ENCODE data around the gene ZMIZ1. TPM values are rescaled to one million over a fixed set of nuclear protein-coding genes. Genes with fewer than 3 reads are reported as not detected.
A peak's percentile ranks its signal among the peaks of the same experiment; 100 is the strongest.

The ZMIZ1 gene
- total and polyA plus RNA-seq, 7 experiments from 2014 or later: 1.8 to 57.2 (median 14.2) TPM

GRCh38 chr10:79054203-79055099 is 14.3 kb upstream of the ZMIZ1 start:
- peaks cover 0 to 4% (median 0%) of the 10 kb centered on the region in 5 donors for H3K27me3 Mint-ChIP-seq
- intact Hi-C loops (cut with micrococcal nuclease): no loop called here
- Histone ChIP-seq H3K4me1 (ENCODE audit: control insufficient read depth in 2 of 2, insufficient read depth in 2 of 2, low read length in 2 of 2) (peaks cover 0 to 12% of the 10 kb centered on the region in 2 donors), H3K9me3 (ENCODE audit: control insufficient read depth in 2 of 3, low read length in 3 of 3) (no peaks in the 10 kb centered on the region), H3K27me3 (ENCODE audit: control insufficient read depth in 2 of 2, insufficient read depth in 2 of 2, low read length in 2 of 2) (no peaks in the 10 kb centered on the region), H3K27ac (ENCODE audit: low read depth, low read length) (no peak overlapping the region), H3K4me3 (ENCODE audit: low read length) (no peak overlapping the region), H3K36me3 (ENCODE audit: control insufficient read depth in 2 of 3, insufficient read depth in 3 of 3, low read length in 3 of 3) (no peaks in the 10 kb centered on the region)
- no peaks in the 10 kb centered on the region for H3K36me3 Mint-ChIP-seq
- POLR2A ChIA-PET: no interaction called here
- H3K4me1 Mint-ChIP-seq: peaks cover 12 to 36% (median 29%) of the 10 kb centered on the region in 7 donors
- no peak for DNase-seq
- CTCF ChIA-PET: no interaction called here
- ATAC-seq: no peak
- H3K27ac Mint-ChIP-seq: no peak overlapping the region
- H3K4me3 Mint-ChIP-seq: no peak overlapping the region
- H3K9me3 Mint-ChIP-seq: no peaks in the 10 kb centered on the region

DNA sequence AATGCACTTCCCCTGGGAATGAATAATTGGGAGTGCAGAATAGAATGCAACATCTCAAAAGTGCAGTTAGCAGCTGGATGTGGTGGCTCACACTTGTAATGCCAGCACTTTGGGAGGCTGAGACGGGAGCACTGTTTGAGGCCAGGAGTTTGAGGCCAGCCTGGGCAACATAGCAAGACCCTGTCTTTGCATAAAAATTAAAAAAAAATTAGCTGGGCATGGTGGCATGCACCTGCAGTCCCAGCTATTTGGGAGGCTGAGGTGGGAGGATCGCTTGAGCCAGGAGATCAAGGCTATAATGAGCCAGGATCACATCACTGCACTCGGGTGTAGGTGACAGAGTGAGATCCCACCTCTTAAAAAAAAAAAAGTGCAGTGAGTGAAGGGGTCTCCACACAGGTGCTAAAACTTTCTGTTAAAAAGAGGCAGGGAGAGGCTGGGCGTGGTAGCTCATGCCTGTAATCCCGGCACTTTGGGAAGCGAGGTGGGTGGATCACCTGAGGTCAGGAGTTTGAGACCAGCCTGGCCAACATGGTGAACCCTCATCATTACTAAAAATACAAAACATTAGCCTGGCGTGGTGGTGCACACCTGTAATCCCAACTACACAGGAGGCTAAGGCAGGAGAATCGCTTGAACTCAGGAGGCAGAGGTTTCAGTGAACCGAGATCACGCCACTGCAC is 13.5 kb upstream of the ZMIZ1 start:
- ChIA-PET POLR2A (no interaction called here), CTCF (interaction anchor here (0.6 kb wide), 1 partner anchor 189 kb away, joined by 3 read pairs; no protein-coding TSS in a partner anchor)
- Histone ChIP-seq H3K9me3 (ENCODE audit: control insufficient read depth in 2 of 3, low read length in 3 of 3) (no peaks in the 10 kb centered on the region), H3K4me3 (ENCODE audit: low read length) (no peak overlapping the region), H3K27ac (ENCODE audit: low read depth, low read length) (no peak overlapping the region), H3K4me1 (ENCODE audit: control insufficient read depth in 2 of 2, insufficient read depth in 2 of 2, low read length in 2 of 2) (peaks cover 0 to 11% of the 10 kb centered on the region in 2 donors), H3K27me3 (ENCODE audit: control insufficient read depth in 2 of 2, insufficient read depth in 2 of 2, low read length in 2 of 2) (no peaks in the 10 kb centered on the region), H3K36me3 (ENCODE audit: control insufficient read depth in 2 of 3, insufficient read depth in 3 of 3, low read length in 3 of 3) (no peaks in the 10 kb centered on the region)
- H3K27me3 Mint-ChIP-seq: peaks cover 0 to 5% (median 0%) of the 10 kb centered on the region in 5 donors
- H3K9me3 Mint-ChIP-seq: no peaks in the 10 kb centered on the region
- H3K36me3 Mint-ChIP-seq: no peaks in the 10 kb centered on the region
- no peak overlapping the region for H3K4me3 Mint-ChIP-seq
- intact Hi-C loops (cut with micrococcal nuclease): no loop called here
- peaks cover 5 to 28% (median 23%) of the 10 kb centered on the region in 7 donors for H3K4me1 Mint-ChIP-seq
- no peak for ATAC-seq
- no peak for DNase-seq
- H3K27ac Mint-ChIP-seq: peak overlapping the region in 2 of 9 donors; percentile 5 to 46

- Mint-ChIP-seq H3K27me3 (peaks cover 0 to 10% (median 0%) of the 10 kb centered on the region in 5 donors), H3K4me1 (peaks cover 5 to 24% (median 17%) of the 10 kb centered on the region in 7 donors), H3K27ac (peak overlapping the region in 2 of 9 donors; percentile 5 to 7), H3K9me3 (no peaks in the 10 kb centered on the region), H3K36me3 (no peaks in the 10 kb centered on the region), H3K4me3 (no peak overlapping the region)
- Histone ChIP-seq H3K9me3 (ENCODE audit: control insufficient read depth in 2 of 3, low read length in 3 of 3) (no peaks in the 10 kb centered on the region), H3K4me1 (ENCODE audit: control insufficient read depth in 2 of 2, insufficient read depth in 2 of 2, low read length in 2 of 2) (peaks cover 0 to 6% of the 10 kb centered on the region in 2 donors), H3K27me3 (ENCODE audit: control insufficient read depth in 2 of 2, insufficient read depth in 2 of 2, low read length in 2 of 2) (no peaks in the 10 kb centered on the region), H3K36me3 (ENCODE audit: control insufficient read depth in 2 of 3, insufficient read depth in 3 of 3, low read length in 3 of 3) (no peaks in the 10 kb centered on the region), H3K27ac (ENCODE audit: low read depth, low read length) (no peak overlapping the region), H3K4me3 (ENCODE audit: low read length) (no peak overlapping the region)
- intact Hi-C loops (cut with micrococcal nuclease): no loop called here
- no peak for DNase-seq
- no peak for ATAC-seq
- ChIA-PET CTCF (interaction anchor here (0.6 kb wide), 1 partner anchor 189 kb away, joined by 3 read pairs; no protein-coding TSS in a partner anchor), POLR2A (no interaction called here)
These were observed 12.9 kb upstream of the ZMIZ1 start for GRCh38 chr10:79055892-79056291.

- ATAC-seq: no peak
- no peaks in the 10 kb centered on the region for H3K27me3 ChIP-seq (ENCODE audit: control insufficient read depth in 2 of 2, insufficient read depth in 2 of 2, low read length in 2 of 2)
- H3K4me1 Mint-ChIP-seq: peaks cover 5 to 19% (median 12%) of the 10 kb centered on the region in 7 donors
- no peaks in the 10 kb centered on the region for H3K36me3 ChIP-seq (ENCODE audit: control insufficient read depth in 2 of 3, insufficient read depth in 3 of 3, low read length in 3 of 3)
- no peak overlapping the region for H3K27ac ChIP-seq (ENCODE audit: low read depth, low read length)
- no peaks in the 10 kb centered on the region for H3K9me3 Mint-ChIP-seq
- DNase-seq: no peak
- no peak overlapping the region for H3K27ac Mint-ChIP-seq
- H3K4me3 ChIP-seq (ENCODE audit: low read length): no peak overlapping the region
- ChIA-PET CTCF (no interaction called here), POLR2A (no interaction called here)
- H3K4me1 ChIP-seq (ENCODE audit: control insufficient read depth in 2 of 2, insufficient read depth in 2 of 2, low read length in 2 of 2): peaks cover 0 to 6% of the 10 kb centered on the region in 2 donors
- no peak overlapping the region for H3K4me3 Mint-ChIP-seq
- H3K9me3 ChIP-seq (ENCODE audit: control insufficient read depth in 2 of 3, low read length in 3 of 3): no peaks in the 10 kb centered on the region
- intact Hi-C loops (cut with micrococcal nuclease): no loop called here
- peaks cover 0 to 15% (median 0%) of the 10 kb centered on the region in 5 donors for H3K27me3 Mint-ChIP-seq
- no peaks in the 10 kb centered on the region for H3K36me3 Mint-ChIP-seq
These were observed 12.4 kb upstream of the ZMIZ1 start for GRCh38 chr10:79056361-79056735.

- CTCF ChIA-PET: no interaction called here
- POLR2A ChIA-PET: no interaction called here
- no peaks in the 10 kb centered on the region for H3K9me3 ChIP-seq (ENCODE audit: control insufficient read depth in 2 of 3, low read length in 3 of 3)
- H3K27me3 ChIP-seq (ENCODE audit: control insufficient read depth in 2 of 2, insufficient read depth in 2 of 2, low read length in 2 of 2): no peaks in the 10 kb centered on the region
- Mint-ChIP-seq H3K4me1 (peaks cover 2 to 17% (median 7%) of the 10 kb centered on the region in 7 donors), H3K27me3 (peaks cover 0 to 17% (median 0%) of the 10 kb centered on the region in 5 donors), H3K27ac (no peak overlapping the region), H3K36me3 (no peaks in the 10 kb centered on the region), H3K9me3 (no peaks in the 10 kb centered on the region), H3K4me3 (no peak overlapping the region)
- H3K36me3 ChIP-seq (ENCODE audit: control insufficient read depth in 2 of 3, insufficient read depth in 3 of 3, low read length in 3 of 3): no peaks in the 10 kb centered on the region
- H3K4me1 ChIP-seq (ENCODE audit: control insufficient read depth in 2 of 2, insufficient read depth in 2 of 2, low read length in 2 of 2): peaks cover 0 to 6% of the 10 kb centered on the region in 2 donors
- no peak overlapping the region for H3K27ac ChIP-seq (ENCODE audit: low read depth, low read length)
- intact Hi-C loops (cut with micrococcal nuclease): no loop called here
- ATAC-seq (no peak), DNase-seq (no peak)
- H3K4me3 ChIP-seq (ENCODE audit: low read length): no peak overlapping the region
These were observed 11.9 kb upstream of the ZMIZ1 start for GRCh38 chr10:79056736-79057391.

- Histone ChIP-seq H3K4me1 (ENCODE audit: control insufficient read depth in 2 of 2, insufficient read depth in 2 of 2, low read length in 2 of 2) (peaks cover 0 to 6% of the 10 kb centered on the region in 2 donors), H3K4me3 (ENCODE audit: low read length) (no peak overlapping the region), H3K27ac (ENCODE audit: low read depth, low read length) (no peak overlapping the region), H3K9me3 (ENCODE audit: control insufficient read depth in 2 of 3, low read length in 3 of 3) (no peaks in the 10 kb centered on the region), H3K27me3 (ENCODE audit: control insufficient read depth in 2 of 2, insufficient read depth in 2 of 2, low read length in 2 of 2) (no peaks in the 10 kb centered on the region), H3K36me3 (ENCODE audit: control insufficient read depth in 2 of 3, insufficient read depth in 3 of 3, low read length in 3 of 3) (no peaks in the 10 kb centered on the region)
- H3K4me3 Mint-ChIP-seq: no peak overlapping the region
- no peak for DNase-seq
- ChIA-PET CTCF (interaction anchor here (0.7 kb wide), 1 partner anchor 1049 kb away, joined by 4 read pairs; no protein-coding TSS in a partner anchor), POLR2A (no interaction called here)
- peaks cover 2 to 12% (median 5%) of the 10 kb centered on the region in 7 donors for H3K4me1 Mint-ChIP-seq
- no peak for ATAC-seq
- intact Hi-C loops (cut with micrococcal nuclease): no loop called here
- no peak overlapping the region for H3K27ac Mint-ChIP-seq
- H3K9me3 Mint-ChIP-seq: no peaks in the 10 kb centered on the region
- peaks cover 0 to 17% (median 0%) of the 10 kb centered on the region in 5 donors for H3K27me3 Mint-ChIP-seq
- H3K36me3 Mint-ChIP-seq: peaks cover 0 to under 1% (median 0%) of the 10 kb centered on the region in 5 donors
These were observed 11.1 kb upstream of the ZMIZ1 start for GRCh38 chr10:79057481-79058275.
